Measurements from ENCODE around the gene UST. TPM values are rescaled to one million over a fixed set of nuclear protein-coding genes. Genes with fewer than 3 reads are reported as not detected.

UST gene
- total and polyA plus RNA-seq, 2 donors (not counting 1 experiment from before 2014, with no cell fraction given), result 7.3 to 16.9 TPM

DNA sequence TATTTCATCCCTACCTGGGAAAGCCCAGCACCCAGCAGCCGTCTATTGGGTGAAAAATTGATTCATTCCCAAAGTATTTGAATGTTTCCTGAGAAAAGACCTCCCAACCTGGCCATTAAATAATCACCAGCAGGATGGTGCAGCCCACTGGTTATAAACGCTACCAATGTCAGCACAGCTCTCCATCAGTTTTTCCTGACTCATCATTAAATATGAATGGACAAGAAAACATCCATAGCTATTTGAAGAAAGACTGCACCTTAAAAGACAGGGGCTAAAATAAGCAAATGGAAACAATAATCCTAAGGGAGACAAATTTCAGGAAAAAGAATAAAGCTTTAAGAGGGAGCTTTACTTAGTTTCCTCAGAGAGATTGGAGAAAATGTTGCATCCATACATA lies 261.9 kb downstream of the UST start:
- Histone ChIP-seq H3K4me2 (replicated peaks; ENCODE audit: low read depth, low read length, poor library complexity, severe bottlenecking) (no peak overlapping the region), H3K27me3 (replicated peaks in 1 of 4; ENCODE audit: control extremely low read depth in 1 of 4, control insufficient read depth in 3 of 4, insufficient read depth in 4 of 4, low read length in 3 of 4) (no peaks in the 10 kb centered on the region), H3K9ac (ENCODE audit: low read length) (no peak overlapping the region), H4K20me1 (ENCODE audit: control insufficient read depth, insufficient read depth, low read length, poor library complexity, severe bottlenecking) (no peaks in the 10 kb centered on the region), H3K9me3 (ENCODE audit: control extremely low read depth in 1 of 3, control insufficient read depth in 2 of 3, insufficient read depth in 1 of 3, low read length in 2 of 3) (no peaks in the 10 kb centered on the region), H3K79me2 (ENCODE audit: control insufficient read depth, insufficient read depth, low read length) (no peaks in the 10 kb centered on the region), H3K27ac (ENCODE audit: low read length in 2 of 2) (no peak overlapping the region), H3K4me3 (ENCODE audit: control extremely low read depth in 1 of 5, extremely low read depth in 1 of 5, insufficient read depth in 1 of 5, low read depth in 2 of 5, low read length in 4 of 5) (no peak overlapping the region), H3K36me3 (replicated peaks in 1 of 2; ENCODE audit: control extremely low read depth in 1 of 2, control insufficient read depth in 1 of 2, extremely low read depth in 1 of 2, insufficient read depth in 2 of 2, low read length in 1 of 2) (peaks cover 0 to 2% of the 10 kb centered on the region in 2 experiments), H3K4me1 (ENCODE audit: control insufficient read depth in 2 of 2, insufficient read depth in 2 of 2, low read length in 2 of 2) (no peaks in the 10 kb centered on the region), H2AFZ (ENCODE audit: insufficient read depth, low read depth, low read length, poor library complexity, severe bottlenecking) (no peak overlapping the region)
- ATAC-seq (ENCODE audit: low read depth), result no peak
- Mint-ChIP-seq H3K9me3 (ENCODE audit: insufficient read depth) (no peaks in the 10 kb centered on the region), H3K4me3 (no peak overlapping the region), H3K27ac (no peak overlapping the region), H3K4me1 (no peaks in the 10 kb centered on the region), H3K27me3 (no peaks in the 10 kb centered on the region)
- DNase-seq, result no peak
- ChIA-PET CTCF (interaction anchor here (0.5 to 1.4 kb wide), 2 partner anchors 20 to 72 kb away, joined by 3 to 4 read pairs; no protein-coding TSS in a partner anchor), POLR2A (no interaction called here)
- TF ChIP-seq, protein P1, sequence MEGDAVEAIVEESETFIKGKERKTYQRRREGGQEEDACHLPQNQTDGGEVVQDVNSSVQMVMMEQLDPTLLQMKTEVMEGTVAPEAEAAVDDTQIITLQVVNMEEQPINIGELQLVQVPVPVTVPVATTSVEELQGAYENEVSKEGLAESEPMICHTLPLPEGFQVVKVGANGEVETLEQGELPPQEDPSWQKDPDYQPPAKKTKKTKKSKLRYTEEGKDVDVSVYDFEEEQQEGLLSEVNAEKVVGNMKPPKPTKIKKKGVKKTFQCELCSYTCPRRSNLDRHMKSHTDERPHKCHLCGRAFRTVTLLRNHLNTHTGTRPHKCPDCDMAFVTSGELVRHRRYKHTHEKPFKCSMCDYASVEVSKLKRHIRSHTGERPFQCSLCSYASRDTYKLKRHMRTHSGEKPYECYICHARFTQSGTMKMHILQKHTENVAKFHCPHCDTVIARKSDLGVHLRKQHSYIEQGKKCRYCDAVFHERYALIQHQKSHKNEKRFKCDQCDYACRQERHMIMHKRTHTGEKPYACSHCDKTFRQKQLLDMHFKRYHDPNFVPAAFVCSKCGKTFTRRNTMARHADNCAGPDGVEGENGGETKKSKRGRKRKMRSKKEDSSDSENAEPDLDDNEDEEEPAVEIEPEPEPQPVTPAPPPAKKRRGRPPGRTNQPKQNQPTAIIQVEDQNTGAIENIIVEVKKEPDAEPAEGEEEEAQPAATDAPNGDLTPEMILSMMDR (IDR thresholded peaks at IDR 0.05), result no peak
- TF ChIP-seq EZH2 (IDR thresholded peaks at IDR 0.05; ENCODE audit: borderline replicate concordance, insufficient read depth, low read depth, low read length, poor library complexity, severe bottlenecking), result no peak
- intact Hi-C loops (cut with micrococcal nuclease), result no loop called here
- WGBS (ENCODE audit: insufficient coverage), result 86% methylated on average over 1 of the region's 2 CpGs

- intact Hi-C loops (cut with micrococcal nuclease), result no loop called here
- H3K27ac Mint-ChIP-seq, result no peak overlapping the region
- Histone ChIP-seq H3K79me2 (ENCODE audit: control insufficient read depth, insufficient read depth, low read length) (no peaks in the 10 kb centered on the region), H3K4me2 (replicated peaks; ENCODE audit: low read depth, low read length, poor library complexity, severe bottlenecking) (no peak overlapping the region), H3K4me1 (ENCODE audit: control insufficient read depth in 2 of 2, insufficient read depth in 2 of 2, low read length in 2 of 2) (no peaks in the 10 kb centered on the region), H3K36me3 (replicated peaks in 1 of 2; ENCODE audit: control extremely low read depth in 1 of 2, control insufficient read depth in 1 of 2, extremely low read depth in 1 of 2, insufficient read depth in 2 of 2, low read length in 1 of 2) (peaks cover 0 to 7% of the 10 kb centered on the region in 2 experiments), H2AFZ (ENCODE audit: insufficient read depth, low read depth, low read length, poor library complexity, severe bottlenecking) (no peak overlapping the region), H3K27me3 (replicated peaks in 1 of 4; ENCODE audit: control extremely low read depth in 1 of 4, control insufficient read depth in 3 of 4, insufficient read depth in 4 of 4, low read length in 3 of 4) (no peaks in the 10 kb centered on the region), H3K9ac (ENCODE audit: low read length) (no peak overlapping the region), H3K4me3 (ENCODE audit: control extremely low read depth in 1 of 5, extremely low read depth in 1 of 5, insufficient read depth in 1 of 5, low read depth in 2 of 5, low read length in 4 of 5) (no peak overlapping the region), H3K27ac (ENCODE audit: low read length in 2 of 2) (no peak overlapping the region), H3K9me3 (ENCODE audit: control extremely low read depth in 1 of 3, control insufficient read depth in 2 of 3, insufficient read depth in 1 of 3, low read length in 2 of 3) (no peaks in the 10 kb centered on the region), H4K20me1 (ENCODE audit: control insufficient read depth, insufficient read depth, low read length, poor library complexity, severe bottlenecking) (no peaks in the 10 kb centered on the region)
- 96% methylated on average over 5 of the region's 6 CpGs for WGBS (ENCODE audit: insufficient coverage)
- POLR2A ChIA-PET, result no interaction called here
- ATAC-seq (ENCODE audit: low read depth) (no peak), DNase-seq (no peak)
- H3K4me1 Mint-ChIP-seq, result no peaks in the 10 kb centered on the region
- H3K27me3 Mint-ChIP-seq, result no peaks in the 10 kb centered on the region
- H3K9me3 Mint-ChIP-seq (ENCODE audit: insufficient read depth), result no peaks in the 10 kb centered on the region
- CTCF ChIA-PET, result interaction anchor here (0.7 kb wide), 2 partner anchors 505 to 749 kb away, joined by 3 read pairs; no protein-coding TSS in a partner anchor
- H3K4me3 Mint-ChIP-seq, result no peak overlapping the region
- TF ChIP-seq EZH2 (IDR thresholded peaks at IDR 0.05; ENCODE audit: borderline replicate concordance, insufficient read depth, low read depth, low read length, poor library complexity, severe bottlenecking), result no peak
Observed at GRCh38 chr6:149012040-149012545, 265.3 kb downstream of the UST start.
